GM18868 (cell line): ENCODE results near the gene UIMC1.
"Not testable (repeated sequence)": the region's sequence is repeated elsewhere in the genome, so short reads cannot be mapped to it uniquely, and the experiment has no call there.

Experiments
- ATAC-seq: cut with Tn5 transposase; IDR thresholded peaks from one replicate; pipeline ENCODE4 v1.9.1; 2021; ENCODE audit warnings: mild to moderate bottlenecking, moderate library complexity; ENCODE audit not compliant: unreplicated experiment

UIMC1 gene

GRCh38 chr5:177006265-177006972, at the start of gene UIMC1:
TSS of gene UIMC1 (minus strand) at chr5:177006779. CDS start at chr5:176982615, 24,164 bp downstream.
- peak; percentile 73 for ATAC-seq

DNA sequence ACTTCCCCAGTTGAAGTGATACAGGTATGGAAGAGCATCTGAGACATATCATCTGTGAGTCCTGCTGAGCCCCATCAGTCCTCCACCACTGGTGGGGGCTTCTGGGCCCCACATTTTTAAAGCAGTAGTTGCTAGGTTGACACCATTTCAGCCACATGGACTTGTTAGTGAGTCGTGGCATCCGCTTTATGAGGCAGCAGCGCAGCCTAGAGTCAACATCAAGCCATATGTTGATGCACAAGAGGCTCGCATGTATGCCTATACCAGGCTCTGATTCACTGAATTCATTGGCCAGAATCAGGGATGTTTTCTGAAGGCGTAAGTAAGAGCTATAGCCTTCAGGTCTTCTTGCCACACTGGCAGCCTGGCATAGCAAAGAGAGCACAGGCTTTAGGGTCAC, 42.7 kb upstream of the UIMC1 start:
- ATAC-seq: no peak

GRCh38 chr5:177048531-177048930, 42.0 kb upstream of the UIMC1 start:
- ATAC-seq: not testable (repeated sequence)

DNA sequence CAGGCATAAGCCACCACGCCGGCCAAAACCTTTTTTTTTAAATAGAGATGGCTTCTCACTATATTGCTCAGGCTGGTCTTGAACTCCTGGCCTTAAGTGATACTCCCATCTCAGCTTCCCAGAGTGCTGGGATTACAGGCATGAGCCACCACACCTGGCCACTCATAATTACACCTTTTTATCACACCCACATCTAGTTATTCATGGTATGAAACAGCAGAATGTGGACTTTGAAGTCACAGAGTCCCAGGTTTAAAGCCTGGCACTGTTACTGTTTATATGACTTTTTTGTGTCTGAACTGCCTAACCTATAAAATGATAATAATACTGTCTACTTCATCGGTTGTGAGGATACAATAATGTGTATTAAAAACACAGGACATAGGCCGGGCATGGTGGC, 39.1 kb upstream of the UIMC1 start:
- ATAC-seq: no peak

- ATAC-seq: no peak
Observed at GRCh38 chr5:177044641-177045040, 38.1 kb upstream of the UIMC1 start.

GRCh38 chr5:177043958-177044357, 37.4 kb upstream of the UIMC1 start:
- no peak for ATAC-seq

DNA sequence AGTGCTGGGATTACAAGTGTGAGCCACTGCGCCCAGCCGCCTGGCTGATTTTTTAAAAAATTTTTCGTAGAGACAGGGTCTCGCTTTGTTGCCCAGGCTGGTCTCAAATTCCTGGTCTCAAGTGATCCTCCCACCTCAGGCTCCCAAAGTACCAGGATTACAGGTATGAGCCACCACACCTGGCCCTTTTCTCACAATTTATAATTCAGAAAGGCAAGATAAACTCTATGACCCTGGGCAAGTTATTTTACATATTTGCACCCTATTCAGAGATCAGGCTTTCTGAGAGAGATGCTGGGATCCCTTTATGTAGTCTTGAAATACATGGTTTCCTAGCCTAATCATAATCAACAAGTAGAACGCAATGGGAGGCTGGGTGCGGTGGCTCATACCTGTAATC, 36.5 kb upstream of the UIMC1 start:
- no peak for ATAC-seq

DNA sequence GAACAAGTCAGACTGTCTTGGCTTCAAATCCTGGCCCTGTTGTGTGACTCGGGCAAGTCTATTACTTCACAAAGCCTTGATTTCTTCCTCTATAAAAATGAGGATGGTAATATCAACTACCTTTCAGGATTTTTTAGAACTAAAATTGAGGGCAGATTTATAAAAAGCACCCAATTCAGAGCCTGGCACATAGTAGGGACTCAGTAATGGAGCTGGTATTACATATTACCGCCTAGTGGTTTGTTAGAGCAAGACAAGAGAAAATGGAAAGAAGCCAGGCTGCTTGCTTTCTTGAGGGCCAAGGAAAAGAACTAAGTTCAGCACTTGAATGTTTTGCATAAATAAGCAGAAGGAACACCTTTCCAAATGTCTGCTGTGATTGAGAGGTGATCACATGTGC, 35.4 kb upstream of the UIMC1 start:
- no peak for ATAC-seq

GRCh38 chr5:177040814-177041420, 34.3 kb upstream of the UIMC1 start:
- ATAC-seq: no peak

- ATAC-seq: no peak
Observed at GRCh38 chr5:177036921-177037320, 30.3 kb upstream of the UIMC1 start.

GRCh38 chr5:177036443-177036842, 29.9 kb upstream of the UIMC1 start:
- no peak for ATAC-seq

GRCh38 chr5:177035976-177036375, 29.4 kb upstream of the UIMC1 start:
- no peak for ATAC-seq

- ATAC-seq: no peak
Observed at GRCh38 chr5:177029498-177029897, 22.9 kb upstream of the UIMC1 start.

DNA sequence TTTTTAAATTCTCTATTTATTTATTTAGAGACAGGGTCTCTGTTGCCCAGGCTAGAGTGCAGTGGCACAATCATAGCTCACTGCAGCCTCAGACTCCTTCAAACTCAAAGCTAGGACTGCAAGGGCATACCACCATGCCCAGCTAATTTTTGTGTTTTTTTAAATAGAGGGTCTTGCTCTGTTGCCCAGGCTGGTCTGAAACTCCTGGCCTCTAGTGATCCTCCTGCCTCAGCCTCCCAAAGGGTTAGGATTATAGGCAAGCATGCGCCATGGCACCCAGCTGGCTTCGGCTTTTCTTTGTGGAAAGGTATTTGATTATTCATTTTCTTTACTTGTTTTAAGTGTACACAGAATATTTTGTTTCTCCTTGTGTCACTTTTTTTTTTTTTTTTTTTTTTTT, 21.1 kb upstream of the UIMC1 start:
- no peak for ATAC-seq

DNA sequence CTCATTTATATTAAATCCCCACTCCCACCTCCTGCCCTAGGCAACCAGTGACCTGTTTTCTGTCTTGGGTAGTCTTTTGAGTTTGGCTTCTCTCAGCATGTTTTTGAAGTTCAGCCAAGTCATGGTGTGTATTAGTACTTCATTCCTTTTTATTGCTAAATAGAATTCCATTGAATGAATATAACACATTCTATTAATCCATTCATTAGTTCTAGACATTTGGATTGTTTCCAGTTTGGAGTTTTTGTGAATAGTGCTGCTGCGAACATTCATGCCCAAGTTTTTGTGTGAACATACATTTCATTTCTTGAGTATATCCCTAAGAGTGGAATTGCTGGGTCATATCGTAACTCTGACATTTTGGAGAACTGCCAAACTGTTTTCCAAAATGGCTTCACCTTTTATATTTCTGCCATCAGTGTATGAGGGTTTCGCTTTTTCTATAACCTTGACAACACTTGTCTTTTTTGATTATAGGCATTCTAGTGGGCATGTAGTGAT, 18.6 kb upstream of the UIMC1 start:
- no peak for ATAC-seq

- no peak for ATAC-seq
Observed at GRCh38 chr5:177024559-177024958, 18.0 kb upstream of the UIMC1 start.

GRCh38 chr5:177023303-177023664, 16.7 kb upstream of the UIMC1 start:
- peak; percentile 6 for ATAC-seq

GRCh38 chr5:177022386-177023302, 16.1 kb upstream of the UIMC1 start, which contains the start of gene ZNF346:
TSS of gene ZNF346 (plus strand) at chr5:177022696. CDS start at chr5:177022739, 43 bp downstream.
- peak; percentile 94 for ATAC-seq

DNA sequence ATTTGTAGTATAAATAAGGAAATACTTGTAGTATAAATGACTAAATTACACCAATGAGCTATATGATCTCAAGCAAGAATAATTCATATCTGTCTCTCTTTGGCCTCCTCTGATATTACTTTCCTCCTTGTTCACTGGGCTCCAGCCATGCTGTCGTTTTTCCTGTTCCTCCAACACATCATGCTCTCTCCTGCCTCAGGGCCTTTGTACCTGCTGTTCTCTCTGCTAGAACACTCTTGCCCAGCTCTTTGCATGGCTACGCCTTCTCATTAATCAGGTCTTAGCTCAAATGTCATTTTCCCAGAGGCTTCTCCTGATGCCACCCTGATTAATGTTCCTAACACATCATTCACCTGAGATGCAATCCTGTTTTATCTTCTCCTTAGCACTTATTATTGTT, 13.5 kb upstream of the UIMC1 start:
- no peak for ATAC-seq

GRCh38 chr5:177018341-177018740, 11.8 kb upstream of the UIMC1 start:
- ATAC-seq: no peak

- ATAC-seq: no peak
Observed at GRCh38 chr5:177015156-177015555, 8.6 kb upstream of the UIMC1 start.
